ENCODE measurements around the gene MFSD12.
A peak's percentile ranks its signal among the peaks of the same experiment; 100 is the strongest.

Gene MFSD12

GRCh38 chr19:3555653-3556422, 1.5 kb downstream of the MFSD12 start:
- no peak for DNase-seq

- no peak for DNase-seq
Observed at GRCh38 chr19:3554254-3555083, 2.9 kb downstream of the MFSD12 start.

- DNase-seq, result no peak
Observed at GRCh38 chr19:3551792-3552095, 5.6 kb downstream of the MFSD12 start.

- no peak for DNase-seq
Observed at GRCh38 chr19:3550947-3551791, 6.2 kb downstream of the MFSD12 start.

- DNase-seq, result no peak
Observed at GRCh38 chr19:3549816-3550215, 7.6 kb downstream of the MFSD12 start.

- no peak for DNase-seq
Observed at GRCh38 chr19:3548606-3549005, 8.8 kb downstream of the MFSD12 start.

- DNase-seq, result no peak
Observed at GRCh38 chr19:3547767-3548282, 9.6 kb downstream of the MFSD12 start.

- DNase-seq, result no peak
Observed at GRCh38 chr19:3547301-3547731, 10.1 kb downstream of the MFSD12 start.

- DNase-seq, result no peak
Observed at GRCh38 chr19:3546119-3546518, 11.3 kb downstream of the MFSD12 start.

GRCh38 chr19:3545669-3546034, 11.7 kb downstream of the MFSD12 start:
- DNase-seq, result no peak

GRCh38 chr19:3544742-3545668, 12.4 kb downstream of the MFSD12 start:
- peak; percentile 60 for DNase-seq

- DNase-seq, result no peak
Observed at GRCh38 chr19:3544058-3544376, 13.4 kb downstream of the MFSD12 start.

GRCh38 chr19:3543150-3544057, 14.0 kb downstream of the MFSD12 start:
- DNase-seq, result peak; percentile 53

GRCh38 chr19:3539756-3540118, 17.6 kb downstream of the MFSD12 start:
- no peak for DNase-seq

GRCh38 chr19:3538965-3539755, 18.2 kb downstream of the MFSD12 start, which contains the start of gene TEKTIP1:
TEKTIP1 (plus strand) TSS chr19:3539174; CDS start chr19:3539178, 4 bp downstream.
- no peak for DNase-seq

GRCh38 chr19:3538258-3538929, 19.0 kb downstream of the MFSD12 start:
- no peak for DNase-seq

- DNase-seq, result no peak
Observed at GRCh38 chr19:3537438-3538240, 19.7 kb downstream of the MFSD12 start.

- no peak for DNase-seq
Observed at GRCh38 chr19:3537101-3537437, 20.3 kb downstream of the MFSD12 start.

All from right hindlimb (tissue), 1 donor.